Measurements from ENCODE around the gene HCN2. TPM values are rescaled to one million over a fixed set of nuclear protein-coding genes. Genes with fewer than 3 reads are reported as not detected.
A peak's percentile ranks its signal among the peaks of the same experiment; 100 is the strongest.

HCN2 gene
- total and polyA plus RNA-seq, 9 of the 15 experiments (the other 6 are each of a cell fraction or from before 2014, with no cell fraction given) = 0.29 to 4.2 (median 0.82) TPM; not detected in 2

GRCh38 chr19:639253-640160 lies 49.8 kb downstream of the HCN2 start, which contains the start of gene FGF22 (continued):
- TF ChIP-seq MGA (IDR thresholded peaks at IDR 0.05) (peak; percentile 61), ZMIZ1 (IDR thresholded peaks at IDR 0.05; ENCODE audit: low read depth in 2 of 2, low read length in 2 of 2) (no peak), PHF8 (IDR thresholded peaks at IDR 0.05; ENCODE audit: borderline replicate concordance, low read length) (peak; percentile 42; the same call in 1 of the 2 replicates), IRF2 (CRISPR knock-in tag; IDR thresholded peaks at IDR 0.05) (no peak), CBX3 (IDR thresholded peaks at IDR 0.05; ENCODE audit: borderline replicate concordance in 1 of 2, low read length in 2 of 2) (no peak; a peak in 1 of 3 replicates), TAF1 (IDR thresholded peaks at IDR 0.05; ENCODE audit: control insufficient read depth, extremely low read depth, insufficient read depth, low read length, severe bottlenecking) (no peak), ARID1B (IDR thresholded peaks at IDR 0.05) (peak; percentile 55), DDX20 (tag; IDR thresholded peaks at IDR 0.05; ENCODE audit: low read depth) (no peak), SIN3A (IDR thresholded peaks at IDR 0.05; ENCODE audit: borderline replicate concordance in 2 of 2, control insufficient read depth in 1 of 2, low read depth in 2 of 2, low read length in 2 of 2) (peak; percentile 31 to 44; a peak in 1 of 4 replicates)
